Stomach (tissue), 9 donors: ENCODE measurements around the gene CD8B2. TPM values are rescaled to one million over a fixed set of nuclear protein-coding genes. Genes with fewer than 3 reads are reported as not detected.
"Not testable (repeated sequence)": the region's sequence is repeated elsewhere in the genome, so short reads cannot be mapped to it uniquely, and the experiment has no call there.

ENCODE experiments used
- DNase-seq, 2 donors: peaks; one replicate each; pipeline versions ENCODE4 v3.0.0 to v3.0.0-alpha.2; 2013 to 2019
- H3K27ac ChIP-seq, 5 donors: fragments of 200-600 bp in 4 of 5; sonication (generic) in 4 of 5; one replicate each; pipeline ENCODE4 v1.5.1; 2013 to 2019; ENCODE audit warnings: mild to moderate bottlenecking in 1 of 5, moderate library complexity in 1 of 5
- H3K27me3 ChIP-seq, 3 donors: fragments of 200-600 bp; sonication (generic); one replicate each; pipeline ENCODE4 v1.5.1; 2017 to 2019; ENCODE audit warnings: mixed run types in 1 of 3
- H3K36me3 ChIP-seq, 4 donors: fragments of 200-600 bp; sonication (generic); 1 replicate in 3 of 4; 2 replicates in 1 of 4; pipeline ENCODE4 v1.5.1; 2016 to 2019
- H3K4me1 ChIP-seq, 4 donors: fragments of 200-600 bp; sonication (generic); one replicate each; pipeline ENCODE4 v1.5.1; 2016 to 2019
- H3K4me3 ChIP-seq, 4 donors: fragments of 200-600 bp; sonication (generic) in 3 of 4; one replicate each; pipeline ENCODE4 v1.5.1; 2016 to 2019; ENCODE audit warnings: mild to moderate bottlenecking in 1 of 4
- H3K9me3 ChIP-seq, 4 donors: fragments of 200-600 bp; sonication (generic); one replicate each; pipeline ENCODE4 v1.5.1; 2016 to 2019
- WGBS, 5 donors: extraction: QIAGEN DNeasy Blood & Tissue Kit in 3 of 5; methylation state at CpG; one replicate each; pipeline versions ENCODE4 v1.1.5 to v1.1.7; 2013 to 2018; 5-methylcytosine and 5-hydroxymethylcytosine counted together
- intact Hi-C: fragments of 100-400 bp; cut with DNase I; formaldehyde crosslinking; loops from one replicate; pipeline ENCODE4 v1.15.1; 2023; ENCODE audit warnings: low total_unique reads
- polyA plus RNA-seq, 3 donors: library from polyadenylated mRNA; stranded (reverse); fragments of 200-250 nt; gene quantifications; one replicate each; pipeline ENCODE4 v1.2.3, GENCODE V29; 2013
- total RNA-seq, 5 donors: library from RNA; depleted of rRNA; stranded (reverse); fragments of >200 nt; gene quantifications; one replicate each; pipeline versions ENCODE4 v1.1.0 to v1.2.3, GENCODE V29; 2014 to 2016
- donor health status: healthy with polysubstance abuse.
- donor health status: Bipolar disorder and iron deficiency.
- donor health status: healthy.

CD8B2 gene
- total and polyA plus RNA-seq, 8 donors: 0.03 TPM; not detected in 7

GRCh38 chr2:106492913-106493312 is 5.7 kb downstream of the CD8B2 start:
- peak; percentile 42 to 66 for DNase-seq
- WGBS, 5 donors: 23 to 39% (median 28%) methylated on average over 6 of the region's 6 CpGs
- intact Hi-C loops, H3K4me3 ChIP-seq, H3K4me1 ChIP-seq, H3K27me3 ChIP-seq, H3K9me3 ChIP-seq, H3K36me3 ChIP-seq, H3K27ac ChIP-seq: not testable (repeated sequence)

- H3K27me3 ChIP-seq, H3K27ac ChIP-seq, H3K36me3 ChIP-seq, DNase-seq, intact Hi-C loops, H3K4me3 ChIP-seq, H3K4me1 ChIP-seq, H3K9me3 ChIP-seq: not testable (repeated sequence)
- 83 to 100% (median 93%) methylated on average over 1 of the region's 1 CpG for WGBS, 5 donors
Observed at GRCh38 chr2:106498549-106498948, 11.4 kb downstream of the CD8B2 start.

- H3K4me3 ChIP-seq, H3K27me3 ChIP-seq, intact Hi-C loops, H3K27ac ChIP-seq, H3K4me1 ChIP-seq, H3K9me3 ChIP-seq, DNase-seq, H3K36me3 ChIP-seq: not testable (repeated sequence)
- 74 to 98% (median 93%) methylated on average over 5 to 7 of the region's 7 CpGs for WGBS, 5 donors
Observed at GRCh38 chr2:106500350-106500749, 13.2 kb downstream of the CD8B2 start.

GRCh38 chr2:106502351-106502750 is 15.2 kb downstream of the CD8B2 start:
- H3K4me3 ChIP-seq, intact Hi-C loops, H3K9me3 ChIP-seq, H3K4me1 ChIP-seq, H3K27me3 ChIP-seq, H3K36me3 ChIP-seq, H3K27ac ChIP-seq, DNase-seq: not testable (repeated sequence)
- 89 to 96% (median 95%) methylated on average over 6 to 8 of the region's 8 CpGs for WGBS, 5 donors

GRCh38 chr2:106504192-106504591 is 17.0 kb downstream of the CD8B2 start:
- H3K4me3 ChIP-seq, DNase-seq, H3K9me3 ChIP-seq, intact Hi-C loops, H3K27ac ChIP-seq, H3K27me3 ChIP-seq, H3K36me3 ChIP-seq, H3K4me1 ChIP-seq: not testable (repeated sequence)
- WGBS, 5 donors: 41 to 73% (median 61%) methylated on average over 4 to 11 of the region's 11 CpGs

GRCh38 chr2:106504787-106505186 is 17.6 kb downstream of the CD8B2 start:
- H3K36me3 ChIP-seq, H3K27me3 ChIP-seq, H3K4me1 ChIP-seq, intact Hi-C loops, DNase-seq, H3K27ac ChIP-seq, H3K4me3 ChIP-seq, H3K9me3 ChIP-seq: not testable (repeated sequence)
- WGBS, 5 donors: 82 to 92% (median 87%) methylated on average over 4 of the region's 4 CpGs

- H3K4me1 ChIP-seq, intact Hi-C loops, H3K9me3 ChIP-seq, H3K27me3 ChIP-seq, H3K27ac ChIP-seq, H3K36me3 ChIP-seq, H3K4me3 ChIP-seq, DNase-seq: not testable (repeated sequence)
- WGBS, 5 donors: 72 to 94% (median 78%) methylated on average over 5 to 9 of the region's 9 CpGs
Observed at GRCh38 chr2:106506002-106506687, 19.0 kb downstream of the CD8B2 start.

GRCh38 chr2:106508660-106509373 is 21.7 kb downstream of the CD8B2 start:
- H3K36me3 ChIP-seq, H3K4me3 ChIP-seq, H3K4me1 ChIP-seq, H3K27ac ChIP-seq, H3K9me3 ChIP-seq, intact Hi-C loops, DNase-seq, H3K27me3 ChIP-seq: not testable (repeated sequence)
- 74 to 84% (median 74%) methylated on average over 4 to 9 of the region's 11 CpGs for WGBS, 5 donors

- H3K36me3 ChIP-seq, H3K4me1 ChIP-seq, H3K4me3 ChIP-seq, H3K27ac ChIP-seq, H3K9me3 ChIP-seq, DNase-seq, H3K27me3 ChIP-seq, intact Hi-C loops: not testable (repeated sequence)
- WGBS, 5 donors: 89 to 95% (median 93%) methylated on average over 6 of the region's 6 CpGs; no CpG with 5 or more reads in 1 of the 5 donors
Observed at GRCh38 chr2:106509374-106509770, 22.2 kb downstream of the CD8B2 start.

- H3K4me1 ChIP-seq, H3K9me3 ChIP-seq, intact Hi-C loops, H3K36me3 ChIP-seq, H3K4me3 ChIP-seq, DNase-seq, H3K27me3 ChIP-seq, H3K27ac ChIP-seq: not testable (repeated sequence)
- 71 to 81% (median 75%) methylated on average over 4 of the region's 4 CpGs for WGBS, 5 donors
Observed at GRCh38 chr2:106510791-106511190, 23.6 kb downstream of the CD8B2 start.
